Caco-2 (cell line): ENCODE results near the gene APOL4. TPM values are rescaled to one million over a fixed set of nuclear protein-coding genes. Genes with fewer than 3 reads are reported as not detected.

Experiments used
- BruUV-seq: library from RNA; stranded (reverse); fragments of 400-500 nt; replicated peaks from 2 replicates; lab custom pipeline; 2021; lab: Mats Ljungman, UMichigan
- CTCF ChIA-PET: fragments of 300-600 bp; sonication (Branson Sonifier 250); formaldehyde crosslinking; loops from one replicate; lab custom pipeline; 2022; ENCODE audit warnings: antibody characterized with exemption; lab: Charles Lee
- POLR2A ChIA-PET: fragments of 300-600 bp; sonication (Branson Sonifier 250); formaldehyde crosslinking; loops from one replicate; lab custom pipeline; 2022; ENCODE audit warnings: antibody characterized with exemption; lab: Charles Lee
- DNase-seq, 2 experiments: peaks; one replicate each; pipeline versions ENCODE4 v3.0.0 to v3.0.0-alpha.2; 2020 to 2022
- H3K27me3 ChIP-seq: replicated peaks from 2 replicates; pipeline ENCODE4 v1.6.0; 2011; ENCODE audit warnings: low read length; ENCODE audit not compliant: control insufficient read depth, insufficient read depth
- H3K36me3 ChIP-seq: 2 replicates; pipeline ENCODE4 v1.5.1; 2011; ENCODE audit warnings: low read length; ENCODE audit not compliant: control insufficient read depth, insufficient read depth
- H3K4me1 ChIP-seq: fragments of 250-450 bp; sonication (Bioruptor Pico); 2 replicates; pipeline ENCODE4 v1.5.1; 2020; ENCODE audit warnings: mild to moderate bottlenecking
- H3K4me3 ChIP-seq: 2 replicates; pipeline ENCODE4 v1.5.1; 2011; ENCODE audit warnings: low read depth, mild to moderate bottlenecking, control low read depth, low read length
- H3K9me3 ChIP-seq: fragments of 250-450 bp; sonication (Bioruptor Pico); 2 replicates; pipeline ENCODE4 v1.5.1; 2020; ENCODE audit warnings: mild to moderate bottlenecking, moderate library complexity
- H3K27ac Mint-ChIP-seq: one replicate; pipeline ENCODE4 v1.8.0; 2022; ENCODE audit warnings: mixed read lengths; ENCODE audit not compliant: unreplicated experiment
- H3K27me3 Mint-ChIP-seq: one replicate; pipeline ENCODE4 v1.8.0; 2022; ENCODE audit warnings: mixed read lengths; ENCODE audit not compliant: insufficient read depth, unreplicated experiment
- H3K36me3 Mint-ChIP-seq: one replicate; pipeline ENCODE4 v1.8.0; 2022; ENCODE audit warnings: mild to moderate bottlenecking, mixed read lengths; ENCODE audit not compliant: insufficient read depth, unreplicated experiment
- H3K4me1 Mint-ChIP-seq: one replicate; pipeline ENCODE4 v1.8.0; 2022; ENCODE audit warnings: low read depth, mixed read lengths; ENCODE audit not compliant: unreplicated experiment
- H3K4me3 Mint-ChIP-seq: one replicate; pipeline ENCODE4 v1.8.0; 2022; ENCODE audit warnings: mild to moderate bottlenecking, moderate library complexity, mixed read lengths; ENCODE audit not compliant: unreplicated experiment
- H3K9me3 Mint-ChIP-seq: one replicate; pipeline ENCODE4 v1.8.0; 2022; ENCODE audit warnings: mixed read lengths; ENCODE audit not compliant: unreplicated experiment
- CTCF ChIP-seq, 2 experiments: fragments of 200-600 bp in 1 of 2; IDR thresholded peaks; 1 replicate in 1 of 2; 2 replicates in 1 of 2; pipeline versions ENCODE4 v1.5.1 to v1.8.0; 2011 to 2022; ENCODE audit warnings: antibody characterized with exemption in 1 of 2, control low read depth in 1 of 2, inconsistent platforms in 1 of 2, low read depth in 1 of 2, low read length in 1 of 2, mild to moderate bottlenecking in 1 of 2, moderate library complexity in 1 of 2; ENCODE audit not compliant: insufficient read depth in 1 of 2, severe bottlenecking in 1 of 2, unreplicated experiment in 1 of 2
- intact Hi-C: fragments of 100-400 bp; cut with micrococcal nuclease; formaldehyde crosslinking; loops from one replicate; pipeline ENCODE4 v1.10.0; 2022; ENCODE audit not compliant: unreplicated experiment
- total RNA-seq: library from RNA; stranded (reverse); gene quantifications from 2 replicates; pipeline ENCODE4 v1.2.3, GENCODE V29; 2022

Gene APOL4
- total RNA-seq, 1 experiment from 2014 or later, result not detected

DNA sequence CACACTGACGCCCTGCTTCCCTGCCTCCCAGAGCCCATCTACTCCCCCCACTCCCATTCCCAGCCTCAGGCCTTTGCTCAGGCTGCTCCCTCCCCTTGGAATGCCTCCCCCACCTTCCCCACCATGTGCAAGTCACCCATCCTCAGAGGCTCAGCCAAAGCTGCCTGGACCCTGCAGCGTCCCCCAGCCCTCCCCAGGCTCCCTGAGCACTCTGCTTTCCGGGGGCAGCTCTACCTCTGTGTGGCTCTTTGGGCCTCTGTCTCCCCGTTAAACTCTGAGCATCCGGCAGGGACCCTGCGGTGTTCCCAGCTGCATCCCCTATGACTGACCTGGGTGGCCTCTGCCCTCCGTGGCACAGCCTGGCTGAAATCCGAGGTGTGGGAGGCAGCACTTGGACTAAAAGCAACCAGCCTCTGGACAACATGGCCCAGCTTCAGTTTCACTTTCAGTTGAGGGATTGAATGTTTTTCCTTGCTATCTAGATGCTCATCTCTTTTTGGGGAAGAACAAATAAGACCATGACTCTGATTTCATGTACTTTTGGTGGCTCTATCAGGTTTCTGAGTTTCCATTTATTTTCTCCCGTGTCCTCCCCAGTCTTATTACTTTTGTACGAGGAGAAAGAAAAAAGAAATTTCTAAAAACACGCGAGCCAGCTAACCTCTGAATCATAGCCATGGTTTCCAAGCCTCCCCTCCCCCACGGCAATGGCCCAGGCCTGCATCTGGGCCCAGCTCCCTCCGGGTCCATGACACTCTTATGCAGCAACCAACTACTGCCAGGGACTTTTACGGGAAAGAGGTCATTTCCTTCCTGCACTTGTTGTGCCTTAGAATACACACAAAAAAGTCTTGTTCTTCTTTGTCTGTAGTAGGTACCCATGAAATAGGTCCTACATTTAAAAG lies 44.8 kb downstream of the APOL4 start:
- no peaks in the 10 kb centered on the region for H3K36me3 Mint-ChIP-seq
- peaks cover 5% of the 10 kb centered on the region for H3K9me3 Mint-ChIP-seq
- BruUV-seq, result no TSS peak
- DNase-seq, result no peak
- Histone ChIP-seq H3K9me3 (no peaks in the 10 kb centered on the region), H3K36me3 (no peaks in the 10 kb centered on the region), H3K4me1 (peaks cover 21% of the 10 kb centered on the region), H3K27me3 (no peaks in the 10 kb centered on the region), H3K4me3 (no peak overlapping the region)
- peak overlapping the region; percentile 16 for H3K4me3 Mint-ChIP-seq
- no peak for TF ChIP-seq CTCF (IDR thresholded peaks at IDR 0.05; ENCODE audit: insufficient read depth in 1 of 2, low read depth in 1 of 2, low read length in 1 of 2, severe bottlenecking in 1 of 2, unreplicated experiment in 1 of 2)
- peak overlapping the region; percentile 26 for H3K27ac Mint-ChIP-seq
- peaks cover 30% of the 10 kb centered on the region for H3K4me1 Mint-ChIP-seq
- H3K27me3 Mint-ChIP-seq, result no peaks in the 10 kb centered on the region
- intact Hi-C loops, result no loop called here
- ChIA-PET POLR2A (no interaction called here), CTCF (interaction anchor here (1.0 kb wide), 1 partner anchor 21 kb away, joined by 3 read pairs; no protein-coding TSS in a partner anchor)

- Histone ChIP-seq H3K27me3 (no peaks in the 10 kb centered on the region), H3K4me3 (no peak overlapping the region), H3K9me3 (no peaks in the 10 kb centered on the region), H3K4me1 (peaks cover 21% of the 10 kb centered on the region), H3K36me3 (no peaks in the 10 kb centered on the region)
- Mint-ChIP-seq H3K4me1 (peaks cover 30% of the 10 kb centered on the region), H3K27ac (peak overlapping the region; percentile 26), H3K27me3 (no peaks in the 10 kb centered on the region), H3K4me3 (no peak overlapping the region), H3K36me3 (no peaks in the 10 kb centered on the region), H3K9me3 (peaks cover 12% of the 10 kb centered on the region)
- DNase-seq, result no peak
- ChIA-PET CTCF (interaction anchor here (1.0 kb wide), 1 partner anchor 22 kb away, joined by 3 read pairs; no protein-coding TSS in a partner anchor), POLR2A (no interaction called here)
- no TSS peak for BruUV-seq
- TF ChIP-seq CTCF (IDR thresholded peaks at IDR 0.05; ENCODE audit: insufficient read depth in 1 of 2, low read depth in 1 of 2, low read length in 1 of 2, severe bottlenecking in 1 of 2, unreplicated experiment in 1 of 2), result no peak
- intact Hi-C loops, result no loop called here
Observed at GRCh38 chr22:36156119-36156514, 45.5 kb downstream of the APOL4 start.

DNA sequence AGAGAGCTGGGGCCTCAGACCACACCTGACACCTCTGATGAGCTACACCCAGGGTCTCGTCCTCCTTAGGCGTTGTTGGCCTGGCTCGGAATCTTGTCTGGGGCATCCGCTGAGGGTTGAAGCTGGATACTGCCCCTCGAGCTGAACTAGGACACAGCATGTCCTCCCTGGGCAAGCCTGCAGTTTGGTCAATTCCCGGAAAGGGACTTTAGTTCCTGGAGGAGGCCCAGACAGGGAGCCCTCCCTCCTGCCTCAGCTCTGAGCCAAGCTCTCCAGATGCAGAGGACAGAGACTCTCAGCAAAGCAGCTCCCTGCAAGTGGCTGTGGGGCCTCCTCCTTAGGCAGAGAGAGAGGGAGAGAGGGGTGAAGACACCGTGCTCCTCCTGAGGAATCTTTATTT lies 45.9 kb downstream of the APOL4 start:
- Histone ChIP-seq H3K36me3 (no peaks in the 10 kb centered on the region), H3K4me1 (peaks cover 21% of the 10 kb centered on the region), H3K4me3 (no peak overlapping the region), H3K9me3 (no peaks in the 10 kb centered on the region), H3K27me3 (no peaks in the 10 kb centered on the region)
- Mint-ChIP-seq H3K27ac (peak overlapping the region; percentile 3), H3K9me3 (peaks cover 15% of the 10 kb centered on the region), H3K27me3 (no peaks in the 10 kb centered on the region), H3K4me1 (peaks cover 30% of the 10 kb centered on the region), H3K4me3 (no peak overlapping the region), H3K36me3 (no peaks in the 10 kb centered on the region)
- intact Hi-C loops, result no loop called here
- BruUV-seq, result no TSS peak
- no peak for DNase-seq
- no peak for TF ChIP-seq CTCF (IDR thresholded peaks at IDR 0.05; ENCODE audit: insufficient read depth in 1 of 2, low read depth in 1 of 2, low read length in 1 of 2, severe bottlenecking in 1 of 2, unreplicated experiment in 1 of 2)
- ChIA-PET CTCF (interaction anchor here (0.7 kb wide), 1 partner anchor 14 kb away, joined by 3 read pairs; no protein-coding TSS in a partner anchor), POLR2A (no interaction called here)
